Esophagus squamous epithelium (tissue), 4 donors: ENCODE results near the gene ACSL1.

Experiments
- POLR2A ChIP-seq, 4 donors: fragments of 450-650 bp; IDR thresholded peaks; one replicate each; pipeline ENCODE4 v1.6.1; 2017; ENCODE audit warnings: antibody characterized with exemption in 4 of 4, mild to moderate bottlenecking in 4 of 4, moderate library complexity in 3 of 4
- TF ChIP-seq, protein P1 (sequence below), 6 experiments: fragments of 450-650 bp in 4 of 6; fragments of 200-600 bp in 2 of 6; sonication (generic) in 2 of 6; IDR thresholded peaks; one replicate each; pipeline ENCODE4 v1.5.1; 2016 to 2019; ENCODE audit warnings: antibody characterized with exemption in 6 of 6, mild to moderate bottlenecking in 4 of 6, moderate library complexity in 4 of 6

DNA sequence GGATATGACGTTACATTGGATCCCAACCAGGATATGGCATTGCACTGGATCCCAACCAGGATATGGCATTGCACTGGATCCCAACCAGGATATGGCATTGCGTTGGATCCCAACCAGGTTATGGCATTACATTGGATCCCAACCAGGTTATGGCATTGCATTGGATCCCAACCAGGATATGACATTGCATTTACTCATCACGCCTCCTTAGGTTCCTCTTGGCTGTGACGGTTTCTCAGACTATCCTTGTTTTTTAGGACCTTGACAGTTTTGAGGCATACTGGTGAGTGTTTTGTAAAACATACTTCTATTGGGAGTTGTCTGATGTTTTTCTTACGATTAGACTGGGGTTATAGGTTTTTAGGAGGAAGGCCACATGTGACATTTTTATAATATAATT is 5.4 kb upstream of the ACSL1 start:
- TF ChIP-seq POLR2A (IDR thresholded peaks at IDR 0.05), result no peak
- TF ChIP-seq, protein P1, sequence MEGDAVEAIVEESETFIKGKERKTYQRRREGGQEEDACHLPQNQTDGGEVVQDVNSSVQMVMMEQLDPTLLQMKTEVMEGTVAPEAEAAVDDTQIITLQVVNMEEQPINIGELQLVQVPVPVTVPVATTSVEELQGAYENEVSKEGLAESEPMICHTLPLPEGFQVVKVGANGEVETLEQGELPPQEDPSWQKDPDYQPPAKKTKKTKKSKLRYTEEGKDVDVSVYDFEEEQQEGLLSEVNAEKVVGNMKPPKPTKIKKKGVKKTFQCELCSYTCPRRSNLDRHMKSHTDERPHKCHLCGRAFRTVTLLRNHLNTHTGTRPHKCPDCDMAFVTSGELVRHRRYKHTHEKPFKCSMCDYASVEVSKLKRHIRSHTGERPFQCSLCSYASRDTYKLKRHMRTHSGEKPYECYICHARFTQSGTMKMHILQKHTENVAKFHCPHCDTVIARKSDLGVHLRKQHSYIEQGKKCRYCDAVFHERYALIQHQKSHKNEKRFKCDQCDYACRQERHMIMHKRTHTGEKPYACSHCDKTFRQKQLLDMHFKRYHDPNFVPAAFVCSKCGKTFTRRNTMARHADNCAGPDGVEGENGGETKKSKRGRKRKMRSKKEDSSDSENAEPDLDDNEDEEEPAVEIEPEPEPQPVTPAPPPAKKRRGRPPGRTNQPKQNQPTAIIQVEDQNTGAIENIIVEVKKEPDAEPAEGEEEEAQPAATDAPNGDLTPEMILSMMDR (IDR thresholded peaks at IDR 0.05), result no peak
